GM18519 (cell line): ENCODE results near the gene TCEA3.
"Not testable (repeated sequence)": the region's sequence is repeated elsewhere in the genome, so short reads cannot be mapped to it uniquely, and the experiment has no call there.

Experiments used
- ATAC-seq: cut with Tn5 transposase; IDR thresholded peaks from one replicate; pipeline ENCODE4 v1.9.1; 2021; ENCODE audit warnings: mild to moderate bottlenecking, moderate library complexity; ENCODE audit not compliant: unreplicated experiment, low FRiP score

Gene TCEA3

GRCh38 chr1:23395154-23395724 lies 29.3 kb downstream of the TCEA3 start:
- no peak for ATAC-seq

- no peak for ATAC-seq
Measured at GRCh38 chr1:23394684-23395083, 29.9 kb downstream of the TCEA3 start.

- no peak for ATAC-seq
Measured at GRCh38 chr1:23394181-23394580, 30.4 kb downstream of the TCEA3 start.

GRCh38 chr1:23393706-23394105 lies 30.8 kb downstream of the TCEA3 start:
- ATAC-seq, result no peak

- ATAC-seq, result no peak
Measured at GRCh38 chr1:23392125-23392855, 32.3 kb downstream of the TCEA3 start.

GRCh38 chr1:23389837-23390321 lies 34.7 kb downstream of the TCEA3 start:
- ATAC-seq, result no peak

GRCh38 chr1:23387494-23387893 lies 37.1 kb downstream of the TCEA3 start:
- no peak for ATAC-seq

GRCh38 chr1:23385119-23385621 lies 39.4 kb downstream of the TCEA3 start:
- ATAC-seq, result no peak

GRCh38 chr1:23384312-23385058 lies 40.1 kb downstream of the TCEA3 start:
- no peak for ATAC-seq

- ATAC-seq, result no peak
Measured at GRCh38 chr1:23383577-23384311, 40.8 kb downstream of the TCEA3 start.

GRCh38 chr1:23381233-23381885 lies 43.2 kb downstream of the TCEA3 start:
- no peak for ATAC-seq

- ATAC-seq, result no peak
Measured at GRCh38 chr1:23380719-23381118, 43.8 kb downstream of the TCEA3 start.

- ATAC-seq, result not testable (repeated sequence)
Measured at GRCh38 chr1:23380236-23380635, 44.3 kb downstream of the TCEA3 start.

- no peak for ATAC-seq
Measured at GRCh38 chr1:23376890-23377811, 47.4 kb downstream of the TCEA3 start.

GRCh38 chr1:23374079-23374735 lies 50.3 kb downstream of the TCEA3 start:
- ATAC-seq, result not testable (repeated sequence)

- no peak for ATAC-seq
Measured at GRCh38 chr1:23371987-23372880, 52.3 kb downstream of the TCEA3 start.
